OCI-LY1 (cell line): ENCODE data around the gene TMEM158.

Experiments used
- H2AFZ ChIP-seq: fragments of 200-600 bp; sonication (generic), shearing (Covaris generic); 2 replicates; pipeline ENCODE4 v1.6.0; 2014; ENCODE audit warnings: antibody characterized with exemption, mild to moderate bottlenecking, low read length
- H3F3A ChIP-seq: fragments of 200-600 bp; sonication (generic), shearing (Covaris generic); 2 replicates; pipeline ENCODE4 v1.6.0; 2014; ENCODE audit warnings: mild to moderate bottlenecking, antibody characterized with exemption, low read length, moderate library complexity; ENCODE audit not compliant: insufficient read depth
- H3K27ac ChIP-seq: fragments of 200-600 bp; sonication (generic); 2 replicates; pipeline ENCODE4 v1.5.1; 2014; ENCODE audit warnings: low read length, mixed run types, mild to moderate bottlenecking, low read depth; ENCODE audit not compliant: poor library complexity, severe bottlenecking
- H3K27me3 ChIP-seq: fragments of 200-600 bp; sonication (generic); 2 replicates; pipeline ENCODE4 v1.6.0; 2014; ENCODE audit warnings: antibody characterized with exemption, mild to moderate bottlenecking, low read length, moderate library complexity; ENCODE audit not compliant: insufficient read depth
- H3K36me3 ChIP-seq: fragments of 200-600 bp; sonication (generic); 2 replicates; pipeline ENCODE4 v1.6.1; 2014; ENCODE audit warnings: mild to moderate bottlenecking, antibody characterized with exemption, low read length, moderate library complexity, mixed read lengths; ENCODE audit not compliant: insufficient read depth
- H3K4me1 ChIP-seq: fragments of 200-600 bp; sonication (generic); 2 replicates; pipeline ENCODE4 v1.5.1; 2014; ENCODE audit warnings: mild to moderate bottlenecking, low read length, moderate library complexity; ENCODE audit not compliant: insufficient read depth, severe bottlenecking
- H3K4me2 ChIP-seq: fragments of 200-600 bp; sonication (generic), shearing (Covaris generic); 2 replicates; pipeline ENCODE4 v1.6.1; 2014; ENCODE audit warnings: low read length
- H3K4me3 ChIP-seq: fragments of 200-600 bp; sonication (generic); 2 replicates; pipeline ENCODE4 v1.5.1; 2014; ENCODE audit warnings: low read length, low read depth, mild to moderate bottlenecking, mixed read lengths; ENCODE audit not compliant: poor library complexity, severe bottlenecking
- H3K79me2 ChIP-seq: fragments of 200-600 bp; shearing (Covaris generic); 2 replicates; pipeline ENCODE4 v1.6.1; 2016; ENCODE audit warnings: mixed run types, low read length, mixed read lengths; ENCODE audit not compliant: insufficient read depth
- H3K9ac ChIP-seq: fragments of 200-600 bp; sonication (generic), shearing (Covaris generic); 2 replicates; pipeline ENCODE4 v1.6.1; 2014; ENCODE audit warnings: mild to moderate bottlenecking, low read length, mixed read lengths
- H3K9me2 ChIP-seq: fragments of 200-600 bp; sonication (generic), shearing (Covaris generic); 2 replicates; pipeline ENCODE4 v1.6.1; 2014; ENCODE audit warnings: low read depth, mild to moderate bottlenecking, low read length, mixed read lengths
- H3K9me3 ChIP-seq: fragments of 200-600 bp; shearing (Covaris generic); 2 replicates; pipeline ENCODE4 v1.6.1; 2014; ENCODE audit warnings: low read length, mixed read lengths
- H4K20me1 ChIP-seq: fragments of 200-600 bp; sonication (generic), shearing (Covaris generic); 2 replicates; pipeline ENCODE4 v1.6.0; 2016; ENCODE audit warnings: mild to moderate bottlenecking, low read length; ENCODE audit not compliant: insufficient read depth
- EZH2 ChIP-seq: fragments of 200-600 bp; sonication (generic), shearing (Covaris generic); IDR thresholded peaks from 2 replicates; pipeline ENCODE4 v1.8.0; 2017; ENCODE audit warnings: borderline replicate concordance, mixed run types, mild to moderate bottlenecking, antibody characterized with exemption, low read length, moderate library complexity, mixed read lengths
- TF ChIP-seq, protein P1 (sequence below): fragments of 200-600 bp; sonication (generic), shearing (Covaris generic); IDR thresholded peaks from 2 replicates; pipeline ENCODE4 v1.5.1; 2017; ENCODE audit warnings: mild to moderate bottlenecking, antibody characterized with exemption, low read length, moderate library complexity, mixed read lengths

Gene TMEM158

DNA sequence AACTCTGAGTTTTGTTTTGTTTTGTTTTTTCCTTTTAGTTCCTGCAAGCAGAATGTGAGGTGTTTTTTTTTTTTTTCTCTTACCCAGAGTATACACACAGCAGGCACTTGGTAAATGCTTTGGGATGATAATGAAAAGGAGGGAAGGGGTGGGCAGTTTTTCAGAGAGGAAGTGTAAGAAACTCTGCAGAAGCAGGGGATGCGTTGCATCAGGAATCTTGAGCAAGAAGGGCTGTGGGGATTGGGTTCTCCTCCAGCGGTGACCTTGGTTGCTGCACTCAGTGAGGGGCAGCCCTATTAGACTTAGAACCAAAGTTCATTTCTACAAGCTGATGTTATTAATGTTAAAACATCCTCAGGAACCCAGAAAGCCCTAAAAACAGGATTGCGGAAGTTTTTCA, 32.2 kb upstream of the TMEM158 start:
- H3K36me3 ChIP-seq = no peaks in the 10 kb centered on the region
- no peaks in the 10 kb centered on the region for H3K4me1 ChIP-seq
- H3K27ac ChIP-seq = no peak overlapping the region
- TF ChIP-seq, protein P1, sequence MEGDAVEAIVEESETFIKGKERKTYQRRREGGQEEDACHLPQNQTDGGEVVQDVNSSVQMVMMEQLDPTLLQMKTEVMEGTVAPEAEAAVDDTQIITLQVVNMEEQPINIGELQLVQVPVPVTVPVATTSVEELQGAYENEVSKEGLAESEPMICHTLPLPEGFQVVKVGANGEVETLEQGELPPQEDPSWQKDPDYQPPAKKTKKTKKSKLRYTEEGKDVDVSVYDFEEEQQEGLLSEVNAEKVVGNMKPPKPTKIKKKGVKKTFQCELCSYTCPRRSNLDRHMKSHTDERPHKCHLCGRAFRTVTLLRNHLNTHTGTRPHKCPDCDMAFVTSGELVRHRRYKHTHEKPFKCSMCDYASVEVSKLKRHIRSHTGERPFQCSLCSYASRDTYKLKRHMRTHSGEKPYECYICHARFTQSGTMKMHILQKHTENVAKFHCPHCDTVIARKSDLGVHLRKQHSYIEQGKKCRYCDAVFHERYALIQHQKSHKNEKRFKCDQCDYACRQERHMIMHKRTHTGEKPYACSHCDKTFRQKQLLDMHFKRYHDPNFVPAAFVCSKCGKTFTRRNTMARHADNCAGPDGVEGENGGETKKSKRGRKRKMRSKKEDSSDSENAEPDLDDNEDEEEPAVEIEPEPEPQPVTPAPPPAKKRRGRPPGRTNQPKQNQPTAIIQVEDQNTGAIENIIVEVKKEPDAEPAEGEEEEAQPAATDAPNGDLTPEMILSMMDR = no peak
- TF ChIP-seq EZH2 = no peak
- no peaks in the 10 kb centered on the region for H3K9me2 ChIP-seq
- H2AFZ ChIP-seq = no peak overlapping the region
- 0 out of 2 replicates have a peak, but pooled peaks cover 4% of the 10 kb centered on the region for H3K27me3 ChIP-seq
- H3K9ac ChIP-seq = no peak overlapping the region
- H3F3A ChIP-seq = no peaks in the 10 kb centered on the region
- H4K20me1 ChIP-seq = no peaks in the 10 kb centered on the region
- H3K79me2 ChIP-seq = no peaks in the 10 kb centered on the region
- H3K4me2 ChIP-seq = no peak overlapping the region
- no peak overlapping the region for H3K4me3 ChIP-seq
- H3K9me3 ChIP-seq = no peaks in the 10 kb centered on the region

DNA sequence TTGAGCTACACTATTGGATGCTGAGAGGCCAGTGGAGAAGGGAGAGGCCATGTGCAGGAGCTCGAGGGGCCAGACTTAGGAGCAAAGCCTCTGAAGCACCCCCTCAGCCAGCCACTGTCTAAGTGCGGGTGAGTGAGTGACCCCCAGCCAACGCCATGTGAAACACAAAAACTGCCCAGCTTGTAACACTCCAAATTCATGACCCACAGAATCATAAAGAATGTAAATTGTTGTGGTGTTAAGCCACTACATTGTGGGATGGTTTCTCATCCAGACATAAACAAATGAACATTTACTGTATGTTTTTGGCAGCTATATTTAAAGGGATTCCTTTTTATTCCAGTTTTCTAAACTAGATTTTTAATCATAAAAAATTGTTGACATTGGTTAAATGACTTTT, 27.2 kb upstream of the TMEM158 start:
- no peaks in the 10 kb centered on the region for H3K4me1 ChIP-seq
- no peaks in the 10 kb centered on the region for H3K79me2 ChIP-seq
- no peak overlapping the region for H3K4me2 ChIP-seq
- H3K9me2 ChIP-seq = no peaks in the 10 kb centered on the region
- no peak overlapping the region for H3K27ac ChIP-seq
- H3F3A ChIP-seq = no peaks in the 10 kb centered on the region
- no peak overlapping the region for H2AFZ ChIP-seq
- TF ChIP-seq, protein P1 = no peak
- TF ChIP-seq EZH2 = no peak
- no peaks in the 10 kb centered on the region for H4K20me1 ChIP-seq
- H3K9me3 ChIP-seq = no peaks in the 10 kb centered on the region
- no peak overlapping the region for H3K9ac ChIP-seq
- no peak overlapping the region for H3K4me3 ChIP-seq
- no peaks in the 10 kb centered on the region for H3K36me3 ChIP-seq
- 0 out of 2 replicates have a peak, but pooled peaks cover 4% of the 10 kb centered on the region for H3K27me3 ChIP-seq

DNA sequence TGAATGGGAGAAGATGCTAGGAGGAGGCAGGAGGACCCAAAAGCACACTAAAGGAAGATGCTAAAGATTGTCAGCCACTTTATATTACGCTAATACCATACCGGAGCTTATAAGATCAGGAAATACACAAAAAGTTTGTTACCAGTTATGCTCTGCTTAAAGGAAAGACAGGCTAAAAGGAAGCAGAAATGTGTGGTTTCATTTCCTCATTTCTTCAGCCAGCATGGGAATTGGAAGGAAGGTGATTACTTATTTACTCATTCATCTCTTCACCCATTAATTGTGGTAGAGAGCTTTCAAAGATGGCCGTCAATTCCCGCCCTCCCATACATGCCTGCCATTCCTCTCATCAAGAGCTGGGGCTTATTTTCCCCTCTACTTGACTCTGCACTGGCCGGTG, 26.7 kb upstream of the TMEM158 start:
- H3K27me3 ChIP-seq = 0 out of 2 replicates have a peak, but pooled peaks cover 4% of the 10 kb centered on the region
- H4K20me1 ChIP-seq = no peaks in the 10 kb centered on the region
- H3K9me2 ChIP-seq = no peaks in the 10 kb centered on the region
- no peak overlapping the region for H3K9ac ChIP-seq
- no peaks in the 10 kb centered on the region for H3K9me3 ChIP-seq
- no peak overlapping the region for H3K4me3 ChIP-seq
- no peaks in the 10 kb centered on the region for H3K79me2 ChIP-seq
- H3K36me3 ChIP-seq = no peaks in the 10 kb centered on the region
- no peaks in the 10 kb centered on the region for H3K4me1 ChIP-seq
- H3K4me2 ChIP-seq = no peak overlapping the region
- H3K27ac ChIP-seq = no peak overlapping the region
- H2AFZ ChIP-seq = no peak overlapping the region
- H3F3A ChIP-seq = no peaks in the 10 kb centered on the region
- TF ChIP-seq, protein P1 = no peak
- no peak for TF ChIP-seq EZH2
